Fibroblast of lung (primary cell): ENCODE data around the gene PSKH1.

Experiments
- CTCF ChIP-seq, 2 donors: IDR thresholded peaks in 1 of 2; conservative IDR thresholded peaks in 1 of 2; 1 replicate in 1 of 2; 2 replicates in 1 of 2; pipeline ENCODE4 v1.5.1; 2011 to 2012; ENCODE audit warnings: low read length in 2 of 2, control low read depth in 1 of 2, inconsistent platforms in 1 of 2, low read depth in 1 of 2, mild to moderate bottlenecking in 1 of 2
- EZH2 ChIP-seq: IDR thresholded peaks from 2 replicates; pipeline ENCODE4 v1.5.1; 2012; ENCODE audit warnings: low read length, control low read depth, mild to moderate bottlenecking; ENCODE audit errors: missing control alignments

GRCh38 chr16:67910158-67910557 is 17.1 kb downstream of the PSKH1 start:
- TF ChIP-seq CTCF (conservative IDR thresholded peaks at IDR 0.05 in 1 of 2, IDR thresholded peaks at IDR 0.05 in 1 of 2; ENCODE audit: low read depth in 1 of 2, low read length in 2 of 2) (no peak), EZH2 (no peak)
